ENCODE results near the gene TMF1. TPM values are rescaled to one million over a fixed set of nuclear protein-coding genes. Genes with fewer than 3 reads are reported as not detected.

TMF1 gene
- total and polyA plus RNA-seq, 10 of the 15 experiments (the other 5 are each of a cell fraction or from before 2014, with no cell fraction given) = 7.1 to 24.5 (median 18.6) TPM

- no peak for TF ChIP-seq SUPT20H (IDR thresholded peaks at IDR 0.05; ENCODE audit: borderline replicate concordance, control insufficient read depth, low read depth, low read length)
- no peak for TF ChIP-seq PAX5 (IDR thresholded peaks at IDR 0.05; ENCODE audit: borderline replicate concordance, low read depth, low read length)
- TF ChIP-seq SREBF1 (IDR thresholded peaks at IDR 0.05; ENCODE audit: low read length) = no peak
- no peak for TF ChIP-seq KDM1A (IDR thresholded peaks at IDR 0.05; ENCODE audit: borderline replicate concordance)
- TF ChIP-seq FOS (IDR thresholded peaks at IDR 0.05; ENCODE audit: borderline replicate concordance, extremely low read depth, insufficient read length) = no peak
- no peak for TF ChIP-seq SPI1 (IDR thresholded peaks at IDR 0.05; ENCODE audit: borderline replicate concordance, insufficient read depth, low read depth, low read length)
- TF ChIP-seq KLF5 (IDR thresholded peaks at IDR 0.05; ENCODE audit: partially characterized antibody) = peak; percentile 71
Observed at GRCh38 chr3:69088063-69088462, 35.9 kb upstream of the TMF1 start (continued).

DNA sequence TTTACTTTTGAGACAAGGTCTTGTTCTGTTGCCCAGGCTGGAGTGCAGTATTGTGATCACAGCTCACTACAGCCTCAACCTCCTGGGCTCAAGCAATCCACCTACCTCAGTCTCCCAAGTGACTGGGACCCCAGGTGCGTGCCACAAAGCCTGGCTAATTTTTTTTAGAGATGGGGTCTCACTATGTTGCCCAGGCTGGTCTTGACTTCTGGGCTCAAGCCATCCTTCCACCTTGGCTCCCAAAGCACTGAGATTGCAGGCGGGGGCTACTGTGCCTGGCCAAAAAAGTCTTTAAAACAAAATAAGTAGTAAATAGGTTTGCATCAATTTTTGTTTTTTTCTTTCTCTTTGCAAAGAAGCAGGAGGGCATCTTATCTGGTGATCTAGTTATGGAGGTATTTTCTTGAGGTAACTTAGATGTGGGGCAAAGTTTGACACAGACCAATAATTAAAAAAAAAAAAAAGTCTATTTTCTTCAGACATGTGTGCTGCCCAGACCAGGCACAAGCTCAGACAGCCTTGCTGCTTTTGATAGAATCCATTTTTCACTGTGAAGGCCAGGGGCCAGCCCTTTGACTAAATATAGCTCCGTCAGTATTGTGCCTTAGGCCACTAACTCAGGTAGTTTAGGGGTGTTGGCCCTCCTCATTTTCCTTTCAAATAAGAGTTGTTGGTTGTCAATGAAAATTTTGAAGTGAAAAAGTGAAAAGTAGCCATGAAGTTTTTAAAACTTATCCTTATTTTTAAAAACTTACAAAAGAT is 35.1 kb upstream of the TMF1 start:
- Histone ChIP-seq H3K9ac (ENCODE audit: control insufficient read depth, insufficient read depth, low read length) (peak overlapping the region; percentile 90), H4K20me1 (ENCODE audit: control insufficient read depth, insufficient read depth) (no peaks in the 10 kb centered on the region), H3K27me3 (replicated peaks in 1 of 2; ENCODE audit: control insufficient read depth in 2 of 2, insufficient read depth in 2 of 2, low read length in 1 of 2) (no peaks in the 10 kb centered on the region), H3K79me2 (ENCODE audit: control insufficient read depth, insufficient read depth, low read length) (peaks cover 77% of the 10 kb centered on the region), H3K4me1 (ENCODE audit: control insufficient read depth, insufficient read depth, low read length) (peaks cover 34% of the 10 kb centered on the region), H2AFZ (ENCODE audit: control insufficient read depth, low read depth, low read length) (no peak overlapping the region), H3K4me3 (peak overlapping the region; percentile 98), H3K27ac (ENCODE audit: control insufficient read depth, insufficient read depth) (peak overlapping the region; percentile 75), H3K36me3 (ENCODE audit: control insufficient read depth in 2 of 2, insufficient read depth in 2 of 2, low read length in 1 of 2) (peaks cover 0 to 6% of the 10 kb centered on the region in 2 experiments; a peak in 1 of 4 replicates), H3K4me2 (ENCODE audit: control insufficient read depth, insufficient read depth) (peak overlapping the region; percentile 99), H3K9me3 (replicated peaks; ENCODE audit: control insufficient read depth, insufficient read depth, low read length) (no peaks in the 10 kb centered on the region)
- ATAC-seq (no peak), FAIRE-seq (no peak), DNase-seq (ENCODE audit: low read depth, low spot score) (no peak)
- BruUV-seq (replicated peaks) = no TSS peak
- 0 out of 2 replicates have a peak, but pooled peaks have one; percentile 16 for TF ChIP-seq YY1 (IDR thresholded peaks at IDR 0.05; ENCODE audit: low read depth, low read length)
- no peak for TF ChIP-seq CBX3 (IDR thresholded peaks at IDR 0.05; ENCODE audit: borderline replicate concordance, low read depth)
- no peak for TF ChIP-seq NFYB (IDR thresholded peaks at IDR 0.05; ENCODE audit: insufficient read depth, low read depth, low read length)
- no peak for TF ChIP-seq MAX (IDR thresholded peaks at IDR 0.05; ENCODE audit: low read depth, low read length)
- TF ChIP-seq, protein P1, sequence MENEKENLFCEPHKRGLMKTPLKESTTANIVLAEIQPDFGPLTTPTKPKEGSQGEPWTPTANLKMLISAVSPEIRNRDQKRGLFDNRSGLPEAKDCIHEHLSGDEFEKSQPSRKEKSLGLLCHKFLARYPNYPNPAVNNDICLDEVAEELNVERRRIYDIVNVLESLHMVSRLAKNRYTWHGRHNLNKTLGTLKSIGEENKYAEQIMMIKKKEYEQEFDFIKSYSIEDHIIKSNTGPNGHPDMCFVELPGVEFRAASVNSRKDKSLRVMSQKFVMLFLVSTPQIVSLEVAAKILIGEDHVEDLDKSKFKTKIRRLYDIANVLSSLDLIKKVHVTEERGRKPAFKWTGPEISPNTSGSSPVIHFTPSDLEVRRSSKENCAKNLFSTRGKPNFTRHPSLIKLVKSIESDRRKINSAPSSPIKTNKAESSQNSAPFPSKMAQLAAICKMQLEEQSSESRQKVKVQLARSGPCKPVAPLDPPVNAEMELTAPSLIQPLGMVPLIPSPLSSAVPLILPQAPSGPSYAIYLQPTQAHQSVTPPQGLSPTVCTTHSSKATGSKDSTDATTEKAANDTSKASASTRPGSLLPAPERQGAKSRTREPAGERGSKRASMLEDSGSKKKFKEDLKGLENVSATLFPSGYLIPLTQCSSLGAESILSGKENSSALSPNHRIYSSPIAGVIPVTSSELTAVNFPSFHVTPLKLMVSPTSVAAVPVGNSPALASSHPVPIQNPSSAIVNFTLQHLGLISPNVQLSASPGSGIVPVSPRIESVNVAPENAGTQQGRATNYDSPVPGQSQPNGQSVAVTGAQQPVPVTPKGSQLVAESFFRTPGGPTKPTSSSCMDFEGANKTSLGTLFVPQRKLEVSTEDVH (IDR thresholded peaks at IDR 0.05; ENCODE audit: low read depth, partially characterized antibody) = no peak
- ChIA-PET SMC1A (ENCODE audit: uncharacterized antibody, unreplicated experiment) (interaction anchor here (0.7 to 19.6 kb wide), 10 partner anchors 9 to 65 kb away, joined by 3 to 234 read pairs (median 6); partner anchors contain the start of gene TMF1), POLR2A (interaction anchor here (0.6 to 4.1 kb wide), 5 partner anchors 9 to 59 kb away, joined by 3 to 30 read pairs (median 3); partner anchors contain the start of gene TMF1), CTCF (interaction anchor here (0.6 to 2.0 kb wide), 5 partner anchors 10 to 220 kb away, joined by 3 to 6 read pairs (median 4); no protein-coding TSS in a partner anchor), RAD21 (ENCODE audit: unreplicated experiment) (interaction anchor here (0.8 to 16.7 kb wide), 8 partner anchors 7 to 71 kb away, joined by 3 to 152 read pairs (median 4); partner anchors contain the start of gene TMF1)
- 43% methylated on average over 3 of the region's 3 CpGs for WGBS (ENCODE audit: insufficient coverage, insufficient replicate concordance, low lambda C conversion rate, missing lambda C conversion rate)
- intact Hi-C loops (cut with micrococcal nuclease; ENCODE audit: unreplicated experiment) (loop anchor here (5.0 to 10.0 kb wide), 2 partner anchors 75 to 1432 kb away; partner anchors contain the start of genes EOGT and SUCLG2), in situ Hi-C loops (cut with MboI) (no loop called here)

Data from GM12878 (cell line).